HEK293T (cell line): ENCODE results near the gene KIRREL3.

Experiments
- CTCF ChIA-PET: fragments of 350-600 bp; formaldehyde crosslinking; extraction: SDS; loops from one replicate; lab custom pipeline; 2021; ENCODE audit warnings: antibody characterized with exemption, inconsistent platforms; lab: Yijun Ruan, JAX
- POLR2A ChIA-PET: fragments of 350-600 bp; formaldehyde crosslinking; extraction: SDS; loops from one replicate; lab custom pipeline; 2020; ENCODE audit warnings: antibody characterized with exemption, inconsistent platforms; lab: Yijun Ruan, JAX
- DNase-seq: peaks from one replicate; pipeline ENCODE4 v3.0.0; 2012; ENCODE audit warnings: mixed read lengths; ENCODE audit errors: extremely low spot score
- ARNT ChIP-seq: fragments of 450-650 bp; IDR thresholded peaks from 2 replicates; pipeline ENCODE4 v1.6.1; 2017; ENCODE audit warnings: mild to moderate bottlenecking
- BHLHE40 ChIP-seq: fragments of 450-650 bp; IDR thresholded peaks from 2 replicates; pipeline ENCODE4 v1.6.1; 2016; ENCODE audit warnings: mild to moderate bottlenecking, moderate library complexity, borderline replicate concordance
- CTBP1 ChIP-seq: fragments of 450-650 bp; IDR thresholded peaks from 2 replicates; pipeline ENCODE4 v1.6.1; 2016; ENCODE audit warnings: borderline replicate concordance
- ELF4 ChIP-seq: fragments of 450-650 bp; IDR thresholded peaks from 2 replicates; pipeline ENCODE4 v1.6.1; 2017; ENCODE audit warnings: antibody characterized with exemption
- FOXA1 ChIP-seq: fragments of 450-650 bp; IDR thresholded peaks from 2 replicates; pipeline ENCODE4 v1.6.1; 2016; ENCODE audit warnings: mild to moderate bottlenecking
- FOXK2 ChIP-seq: fragments of 450-650 bp; IDR thresholded peaks from 2 replicates; pipeline ENCODE4 v1.6.1; 2016; ENCODE audit warnings: mild to moderate bottlenecking
- FOXM1 ChIP-seq: fragments of 450-650 bp; IDR thresholded peaks from 2 replicates; pipeline ENCODE4 v1.6.1; 2017; ENCODE audit warnings: mild to moderate bottlenecking, borderline replicate concordance
- HDGF ChIP-seq: fragments of 450-650 bp; IDR thresholded peaks from 2 replicates; pipeline ENCODE4 v1.6.1; 2017; ENCODE audit warnings: antibody characterized with exemption, borderline replicate concordance
- L3MBTL2 ChIP-seq: fragments of 450-650 bp; conservative IDR thresholded peaks from 2 replicates; pipeline ENCODE4 v1.6.1; 2016; ENCODE audit warnings: mild to moderate bottlenecking
- LEF1 ChIP-seq: fragments of 450-650 bp; IDR thresholded peaks from 2 replicates; pipeline ENCODE4 v1.6.1; 2017; ENCODE audit warnings: mild to moderate bottlenecking, borderline replicate concordance
- NFRKB ChIP-seq: fragments of 450-650 bp; IDR thresholded peaks from 2 replicates; pipeline ENCODE4 v1.6.1; 2016; ENCODE audit warnings: mild to moderate bottlenecking, moderate library complexity
- SP1 ChIP-seq: fragments of 450-650 bp; IDR thresholded peaks from 2 replicates; pipeline ENCODE4 v1.6.1; 2017
- SUZ12 ChIP-seq: fragments of 450-650 bp; IDR thresholded peaks from 2 replicates; pipeline ENCODE4 v1.6.1; 2016; ENCODE audit warnings: mild to moderate bottlenecking
- TARDBP ChIP-seq: fragments of 450-650 bp; IDR thresholded peaks from 2 replicates; pipeline ENCODE4 v1.6.1; 2016
- ZNF384 ChIP-seq: fragments of 450-650 bp; IDR thresholded peaks from 2 replicates; pipeline ENCODE4 v1.6.1; 2016
- TF ChIP-seq, protein P1 (sequence below): fragments of 450-650 bp; IDR thresholded peaks from 2 replicates; pipeline ENCODE4 v1.6.1; 2016

Gene KIRREL3

DNA sequence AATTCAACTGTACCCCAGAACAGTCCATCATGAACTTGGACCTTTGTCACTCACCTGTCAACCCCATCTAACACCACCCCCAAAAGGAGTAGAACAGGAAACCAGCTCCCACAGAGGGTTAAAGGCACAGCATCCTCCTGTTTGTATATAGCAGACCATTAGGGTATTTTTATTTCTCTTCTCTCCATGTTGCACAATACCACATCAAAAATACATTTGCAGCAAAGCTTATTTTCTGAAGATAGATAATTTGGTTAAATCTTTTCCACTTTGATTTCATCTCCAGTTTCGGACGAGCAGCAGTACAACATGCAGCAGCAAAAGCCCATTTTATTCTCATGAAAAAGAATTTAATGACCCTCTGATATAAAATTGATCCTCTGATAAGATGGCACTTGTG is 103.1 kb downstream of the KIRREL3 start:
- ChIA-PET CTCF (no interaction called here), POLR2A (no interaction called here)
- TF ChIP-seq NFRKB (no peak), TARDBP (no peak)
- no peak for DNase-seq

DNA sequence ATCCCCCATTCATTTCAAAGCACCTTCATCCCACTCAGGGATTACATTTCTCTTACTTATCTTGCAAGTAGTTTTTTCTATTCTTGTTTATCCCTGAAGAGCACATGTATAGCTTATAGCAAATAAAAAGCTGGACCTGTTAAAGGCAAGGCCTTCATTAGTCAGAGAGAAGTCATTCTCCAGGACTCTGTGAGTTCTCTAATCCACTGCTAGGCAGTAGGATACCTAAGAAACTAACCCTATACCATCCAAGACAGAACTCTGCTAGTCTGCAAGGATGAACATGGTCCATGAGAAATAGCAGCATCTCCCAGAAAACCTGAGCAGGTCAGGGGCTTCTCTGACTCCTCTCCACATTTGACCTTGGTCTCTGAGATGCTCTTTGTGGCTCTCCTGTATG is 104.5 kb downstream of the KIRREL3 start:
- TF ChIP-seq, protein P1, sequence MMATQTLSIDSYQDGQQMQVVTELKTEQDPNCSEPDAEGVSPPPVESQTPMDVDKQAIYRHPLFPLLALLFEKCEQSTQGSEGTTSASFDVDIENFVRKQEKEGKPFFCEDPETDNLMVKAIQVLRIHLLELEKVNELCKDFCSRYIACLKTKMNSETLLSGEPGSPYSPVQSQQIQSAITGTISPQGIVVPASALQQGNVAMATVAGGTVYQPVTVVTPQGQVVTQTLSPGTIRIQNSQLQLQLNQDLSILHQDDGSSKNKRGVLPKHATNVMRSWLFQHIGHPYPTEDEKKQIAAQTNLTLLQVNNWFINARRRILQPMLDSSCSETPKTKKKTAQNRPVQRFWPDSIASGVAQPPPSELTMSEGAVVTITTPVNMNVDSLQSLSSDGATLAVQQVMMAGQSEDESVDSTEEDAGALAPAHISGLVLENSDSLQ: no peak
- TF ChIP-seq LEF1 (no peak), TARDBP (no peak), HDGF (no peak), FOXM1 (no peak), SUZ12 (no peak)
- ChIA-PET POLR2A (no interaction called here), CTCF (no interaction called here)
- DNase-seq: no peak

DNA sequence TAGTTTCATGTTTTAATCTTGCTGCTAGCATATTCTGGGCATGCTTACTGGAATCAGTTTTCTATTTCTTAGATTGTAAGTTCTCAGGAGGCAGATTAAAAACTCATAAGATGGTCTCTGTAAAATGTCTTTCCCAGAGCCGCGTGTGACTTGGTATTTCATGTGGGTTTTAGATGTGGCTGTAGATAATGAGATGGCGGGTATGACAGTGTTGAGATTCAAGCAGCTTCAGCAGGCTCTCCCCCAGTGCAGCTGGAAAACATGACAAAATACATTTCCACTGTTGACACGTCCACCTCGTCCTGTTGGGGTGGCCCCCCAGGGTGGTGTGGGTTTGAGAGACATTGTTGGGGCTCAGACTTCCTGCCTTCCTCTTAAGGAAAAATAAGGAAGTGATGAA is 106.8 kb downstream of the KIRREL3 start:
- POLR2A ChIA-PET: no interaction called here
- CTCF ChIA-PET: no interaction called here
- no peak for DNase-seq
- TF ChIP-seq FOXA1 (no peak), NFRKB (no peak), ELF4 (no peak), LEF1 (no peak), ZNF384 (no peak), FOXK2 (no peak), SUZ12 (no peak), TARDBP (no peak), L3MBTL2 (no peak)

DNA sequence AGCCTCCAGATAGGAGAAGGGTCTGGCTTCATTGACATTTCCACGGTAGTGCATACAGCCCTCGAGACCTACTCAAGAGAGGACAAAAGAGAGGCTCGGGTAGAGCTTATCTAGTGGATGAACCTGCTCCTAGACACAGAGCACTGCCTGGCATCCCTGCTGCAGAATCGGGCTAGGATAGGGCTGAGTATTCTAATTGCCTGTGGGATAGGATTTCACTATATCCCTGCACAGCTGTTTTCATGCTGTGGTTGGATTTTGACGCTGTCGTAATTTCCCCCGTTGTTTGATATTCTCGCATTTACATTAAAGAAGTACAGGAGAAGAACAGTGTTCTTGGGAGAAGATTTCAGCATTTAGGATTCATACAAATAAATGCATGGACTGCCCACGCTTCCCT is 107.8 kb downstream of the KIRREL3 start:
- POLR2A ChIA-PET: no interaction called here
- TF ChIP-seq FOXA1: no peak
- TF ChIP-seq ARNT: no peak
- TF ChIP-seq NFRKB: no peak
- TF ChIP-seq ELF4: no peak
- CTCF ChIA-PET: no interaction called here
- no peak for DNase-seq

DNA sequence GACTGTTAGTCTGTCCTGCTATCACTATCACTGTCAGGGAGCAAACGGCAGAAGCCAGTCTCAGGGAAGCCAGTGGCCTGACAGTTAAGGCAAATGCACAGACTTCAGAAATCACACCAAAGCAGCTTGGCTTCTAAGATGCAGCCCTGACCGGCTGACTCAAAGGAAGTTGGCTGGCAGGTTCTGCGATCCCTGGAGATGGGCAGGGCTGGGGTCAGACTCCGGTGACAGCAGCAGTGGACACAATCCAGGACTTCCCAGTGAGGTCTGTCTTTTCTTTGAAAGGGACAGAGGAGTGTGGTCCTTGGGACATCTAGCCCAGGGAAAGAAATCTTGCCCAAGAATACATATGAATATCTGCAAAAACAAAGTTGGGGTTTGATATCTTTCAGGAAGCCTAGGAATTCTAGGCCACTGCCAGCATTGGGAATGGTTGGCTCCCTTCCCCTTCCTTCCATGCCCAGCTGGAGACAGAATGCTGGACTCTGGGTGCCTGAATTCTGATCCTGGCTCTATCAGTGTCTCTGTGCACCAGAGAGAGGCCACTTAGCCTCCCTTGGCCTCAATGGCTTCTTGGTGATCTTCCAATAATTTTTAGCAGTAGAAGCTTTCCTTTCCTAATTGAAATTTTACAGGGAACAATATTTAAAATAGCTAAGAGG is 108.9 kb downstream of the KIRREL3 start:
- no peak for TF ChIP-seq FOXM1
- POLR2A ChIA-PET: no interaction called here
- CTCF ChIA-PET: no interaction called here
- no peak for DNase-seq

DNA sequence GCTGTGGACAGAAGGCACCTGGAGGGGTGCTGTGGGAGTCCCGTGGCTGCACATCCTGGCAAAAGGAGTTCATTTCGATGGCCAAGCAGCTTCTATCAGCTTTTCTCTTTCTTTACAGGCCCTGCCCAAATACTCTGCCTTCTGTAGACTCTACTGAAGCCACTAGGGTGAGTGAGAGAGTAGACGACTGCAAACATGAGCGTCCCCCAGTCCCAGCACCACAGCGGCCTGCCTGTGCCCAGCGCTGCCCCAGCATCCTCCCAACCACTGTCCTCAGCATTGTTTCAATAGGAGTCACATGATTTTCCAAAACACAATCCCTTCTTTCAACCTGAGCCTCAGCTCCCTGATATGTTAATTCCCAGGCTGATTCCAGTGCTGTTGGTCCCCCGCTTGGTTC is 110.0 kb downstream of the KIRREL3 start:
- DNase-seq: peak; percentile 12
- ChIA-PET POLR2A (no interaction called here), CTCF (interaction anchor here (0.6 kb wide), 1 partner anchor 15 kb away, joined by 3 read pairs; no protein-coding TSS in a partner anchor)
- no peak for TF ChIP-seq SP1
- no peak for TF ChIP-seq NFRKB
- TF ChIP-seq FOXM1: no peak
- no peak for TF ChIP-seq ZNF384
- TF ChIP-seq, protein P1: no peak
- no peak for TF ChIP-seq HDGF
- TF ChIP-seq LEF1: no peak
- TF ChIP-seq ARNT: no peak
- no peak for TF ChIP-seq FOXA1
- no peak for TF ChIP-seq FOXK2

DNA sequence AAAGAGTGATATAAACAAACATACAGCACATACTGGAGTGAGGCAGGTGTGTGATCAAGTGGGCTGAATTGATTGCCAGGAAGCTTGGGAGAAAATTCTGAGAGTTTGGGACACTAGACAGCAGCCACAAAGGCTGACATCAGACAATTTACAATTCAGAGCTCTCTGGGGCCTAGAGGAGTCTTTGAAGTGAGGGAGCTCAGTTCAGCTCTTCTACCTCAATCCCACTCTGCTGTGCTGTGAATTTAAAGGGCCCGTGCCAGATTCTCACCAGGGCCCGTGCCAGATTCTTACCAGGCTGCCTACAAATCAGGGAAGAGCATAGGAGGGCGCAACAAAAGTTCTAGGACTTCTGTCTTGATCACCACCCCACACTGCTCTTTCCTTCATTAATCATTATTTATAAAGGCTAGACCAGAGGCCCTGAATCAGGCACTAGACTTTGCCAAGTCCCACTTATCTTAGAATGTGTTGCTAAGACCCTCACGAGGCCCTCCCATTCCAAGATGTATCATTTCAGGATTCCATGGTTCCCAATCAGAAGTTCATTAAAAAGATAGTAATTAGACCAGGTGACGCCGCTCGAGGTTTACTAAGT is 112.4 kb downstream of the KIRREL3 start:
- no peak for DNase-seq
- ChIA-PET POLR2A (no interaction called here), CTCF (interaction anchor here (0.6 kb wide), 1 partner anchor 953 kb away, joined by 3 read pairs; no protein-coding TSS in a partner anchor)
- TF ChIP-seq BHLHE40 (no peak), L3MBTL2 (no peak), NFRKB (no peak), SP1 (no peak), FOXM1 (no peak), LEF1 (no peak), CTBP1 (no peak), ZNF384 (no peak), FOXA1 (no peak), ELF4 (no peak), ARNT (no peak), FOXK2 (no peak)

DNA sequence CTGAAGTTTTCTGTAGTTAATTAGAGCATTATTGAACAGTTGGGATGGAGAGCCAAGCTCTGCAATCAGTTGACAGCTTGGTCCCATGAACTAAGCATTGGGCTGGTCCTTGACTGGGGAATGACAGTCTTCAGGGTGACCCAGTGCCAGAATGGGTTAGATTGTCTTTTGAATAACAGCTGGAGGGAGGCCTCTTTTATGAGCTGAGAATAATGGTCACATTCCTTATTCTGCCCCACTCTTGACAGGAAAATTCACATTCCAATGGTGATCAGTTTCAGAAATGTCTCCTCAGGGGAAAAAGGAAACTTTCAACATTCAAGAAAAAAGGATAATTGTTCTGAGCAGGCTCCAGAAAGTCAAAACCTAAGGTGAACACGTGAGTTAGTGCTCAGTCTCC is 113.9 kb downstream of the KIRREL3 start:
- no peak for TF ChIP-seq HDGF
- no peak for TF ChIP-seq ZNF384
- no peak for TF ChIP-seq SUZ12
- no peak for TF ChIP-seq NFRKB
- TF ChIP-seq, protein P1: no peak
- TF ChIP-seq BHLHE40: no peak
- TF ChIP-seq FOXK2: no peak
- TF ChIP-seq SP1: no peak
- TF ChIP-seq CTBP1: no peak
- no peak for TF ChIP-seq TARDBP
- TF ChIP-seq FOXM1: no peak
- no peak for TF ChIP-seq ARNT
- TF ChIP-seq LEF1: no peak
- no peak for TF ChIP-seq FOXA1
- TF ChIP-seq ELF4: no peak
- no peak for TF ChIP-seq L3MBTL2
- no peak for DNase-seq
- CTCF ChIA-PET: interaction anchor here (0.7 kb wide), 1 partner anchor 9 kb away, joined by 3 read pairs; no protein-coding TSS in a partner anchor
- POLR2A ChIA-PET: no interaction called here
